NOMO-1 treated with DMSO at 0.1 percent for 48 hours (cell line): Measurements from ENCODE around the gene ARL13A.
A peak's percentile ranks its signal among the peaks of the same experiment; 100 is the strongest.
"Not testable (repeated sequence)": the region's sequence is repeated elsewhere in the genome, so short reads cannot be mapped to it uniquely, and the experiment has no call there.

Experiments
- DNase-seq: peaks from one replicate; lab custom pipeline; 2025; ENCODE audit not compliant: unreplicated experiment; lab: John Stamatoyannopoulos, UW

Gene ARL13A

DNA sequence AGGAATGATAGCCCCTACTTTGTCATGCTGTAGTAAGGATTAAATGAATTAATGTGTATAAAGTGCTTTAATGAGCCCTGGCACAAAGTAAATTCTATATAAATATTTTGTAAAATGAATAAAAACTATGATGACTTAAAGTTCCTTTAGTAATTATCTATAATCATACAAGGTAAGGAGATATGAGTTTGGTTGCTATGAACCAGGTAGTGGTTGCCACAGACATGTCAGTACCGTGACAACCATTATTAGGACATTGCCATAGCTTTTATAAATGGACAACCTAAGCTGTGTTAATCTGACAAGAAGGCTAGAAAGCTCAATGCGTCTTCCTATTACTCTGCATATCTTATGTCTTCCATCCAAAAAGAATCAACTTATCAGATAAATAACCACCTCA, at the start of gene ARL13A:
ARL13A (plus strand) TSS at position 301 of the 400 bp plus-strand sequence. CDS start 3,982 bp downstream, outside the sequence.
- DNase-seq, result no peak

DNA sequence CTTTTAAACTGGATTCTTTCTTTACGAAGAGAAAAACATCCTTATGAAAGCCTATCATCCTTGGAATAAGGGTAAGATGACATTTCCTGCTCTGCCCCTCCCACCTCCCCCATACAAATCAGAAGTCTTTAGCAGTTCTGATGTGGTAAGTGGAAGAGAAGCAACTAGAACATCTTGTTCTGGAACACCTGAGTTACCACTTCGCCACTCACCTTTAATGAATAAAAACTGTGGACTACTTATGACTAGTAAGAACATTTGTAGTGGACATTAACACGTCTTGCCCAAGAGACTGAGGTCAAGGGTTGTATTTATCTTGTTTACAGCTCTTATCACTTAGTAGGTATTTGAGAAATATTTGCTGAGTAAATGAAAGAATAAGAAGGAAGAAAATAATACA, 45.1 kb upstream of the ARL13A start:
- no peak for DNase-seq

DNA sequence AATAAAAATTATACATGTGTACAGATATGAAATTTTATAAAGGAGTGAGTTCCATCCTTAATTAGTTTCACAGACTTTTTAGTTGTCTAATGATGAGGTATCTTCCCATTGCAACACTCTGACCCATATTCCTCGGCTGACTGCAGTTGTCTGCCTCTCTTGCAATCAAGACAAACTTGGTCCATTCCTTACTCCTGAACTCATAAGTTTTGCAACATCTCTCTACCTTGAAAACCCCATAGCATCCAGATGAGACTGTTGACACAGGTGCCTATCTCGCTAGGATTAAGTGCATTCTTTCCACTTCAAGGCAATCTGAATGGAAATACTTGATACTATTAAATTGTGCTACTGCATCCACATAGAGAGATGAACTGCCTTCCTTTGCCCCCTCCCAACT, 43.1 kb upstream of the ARL13A start:
- DNase-seq, result no peak

DNA sequence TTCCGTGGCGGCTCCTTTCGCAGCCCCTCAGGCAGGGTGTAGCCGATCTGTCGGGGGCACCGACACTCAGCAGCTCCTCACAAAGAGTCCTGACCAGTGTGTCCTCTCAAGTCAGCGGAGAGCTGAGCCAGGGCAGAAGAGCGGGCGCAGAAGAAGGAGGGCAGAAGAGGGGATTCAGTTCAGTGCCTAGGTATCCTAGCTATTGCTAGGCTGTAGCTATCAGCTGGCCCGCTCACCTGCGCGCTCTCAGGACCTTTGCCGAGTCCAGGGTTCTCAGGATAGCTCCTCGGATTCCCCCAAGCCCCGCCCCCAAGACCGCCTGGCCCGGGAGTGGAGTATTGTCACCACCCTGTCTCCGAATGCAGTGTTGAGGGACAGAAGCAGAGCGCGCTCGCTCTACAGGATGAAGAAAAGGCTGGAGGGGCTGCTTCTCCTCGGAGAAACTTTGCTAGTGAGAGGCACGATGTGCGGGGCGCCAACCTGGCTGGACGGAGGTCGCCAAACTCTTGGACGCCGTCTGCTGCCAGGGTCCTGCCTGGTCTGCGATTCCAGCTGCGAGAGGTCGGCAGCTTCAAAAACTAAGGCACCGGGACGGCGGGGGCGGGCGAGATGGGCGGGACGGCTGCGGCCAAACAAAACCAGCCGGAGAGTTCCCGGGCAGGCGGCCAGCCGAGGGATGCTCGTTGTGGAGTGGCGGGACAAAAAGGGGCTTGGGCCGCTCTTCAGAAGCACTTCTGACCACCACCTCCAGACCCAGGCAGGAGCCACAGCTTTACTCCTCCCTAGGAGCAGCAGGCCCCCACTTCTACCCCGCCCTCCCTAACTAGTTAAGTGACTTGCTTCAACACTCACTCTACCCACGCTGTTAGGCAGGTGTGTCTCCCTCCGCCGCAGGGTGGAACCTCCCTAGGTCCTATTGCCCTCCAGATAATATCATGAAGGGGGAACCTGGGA, 40.6 kb upstream of the ARL13A start, which contains the start of gene XKRX:
XKRX (minus strand) TSS at position 258 of the 954 bp plus-strand sequence. CDS start 613 bp downstream, outside the sequence.
- no peak for DNase-seq

DNA sequence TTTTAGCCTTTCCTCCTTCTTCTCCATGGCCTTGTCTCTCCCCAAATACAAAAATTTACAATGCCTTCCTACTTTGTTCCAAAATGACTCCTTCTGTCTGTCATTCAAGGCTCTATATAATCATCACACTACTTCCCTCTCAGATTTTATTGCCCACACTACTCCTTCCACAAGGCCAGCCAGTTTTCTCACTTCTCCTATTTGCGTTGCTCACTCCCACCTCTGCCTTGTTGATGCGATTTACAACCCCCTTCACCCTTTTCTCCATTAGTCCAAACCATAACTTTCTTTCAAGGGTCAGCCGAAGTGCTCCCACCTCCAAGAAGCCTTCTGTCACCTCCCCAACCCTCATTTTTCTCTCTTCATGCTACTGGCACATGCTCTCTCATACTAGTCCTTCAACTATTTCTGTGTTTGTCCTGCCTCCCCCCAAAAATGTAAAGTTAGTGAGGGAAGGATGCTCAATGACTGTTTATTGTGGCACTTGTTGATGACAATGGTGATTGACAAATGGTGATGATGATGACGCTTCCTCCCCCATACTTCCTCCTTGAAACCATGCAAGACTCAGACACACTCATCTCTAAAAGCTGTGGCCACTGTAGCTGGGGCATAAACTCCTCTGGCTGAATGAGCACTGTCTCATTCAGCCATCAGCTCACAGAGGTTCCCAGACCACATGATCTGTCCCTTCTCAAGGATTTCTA, 38.1 kb upstream of the ARL13A start:
- DNase-seq, result peak; percentile 34

DNA sequence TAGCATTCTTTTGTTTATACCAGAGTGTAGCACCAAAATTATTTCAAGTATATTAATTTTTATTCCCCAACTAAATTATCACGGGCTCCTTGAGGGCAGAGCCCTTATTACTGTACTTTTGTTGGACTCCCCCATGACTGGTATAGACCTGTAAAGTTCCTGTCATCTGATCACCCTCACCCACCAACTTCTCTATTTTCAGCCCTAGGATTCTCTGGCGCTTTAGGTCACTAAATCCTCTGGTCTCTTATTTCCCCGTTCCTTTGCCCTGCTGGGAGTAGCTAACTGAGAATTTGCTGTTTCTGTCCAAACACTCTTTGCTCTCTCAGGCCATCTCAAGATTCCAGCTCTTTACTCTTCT, 37.6 kb upstream of the ARL13A start:
- peak; percentile 14 for DNase-seq

DNA sequence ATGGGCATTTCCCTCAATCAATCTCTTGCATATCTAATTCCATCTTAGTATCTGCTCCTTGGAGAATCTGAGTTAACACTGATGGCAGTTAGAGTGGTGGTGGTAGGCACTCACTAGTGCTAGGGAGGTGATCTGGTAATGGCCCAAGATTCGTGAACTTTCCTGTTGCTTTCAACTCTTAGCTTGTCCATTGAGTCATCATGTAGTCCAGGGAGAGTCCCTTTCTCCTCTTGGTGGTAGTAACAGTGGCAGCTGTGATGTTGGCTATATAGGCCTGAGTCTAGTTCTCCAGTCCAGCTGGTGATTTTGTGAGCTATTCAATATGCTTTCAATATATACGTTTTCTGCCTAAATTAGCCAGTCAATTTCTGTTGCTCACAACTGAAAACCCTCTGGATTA, 33.7 kb upstream of the ARL13A start:
- no peak for DNase-seq

DNA sequence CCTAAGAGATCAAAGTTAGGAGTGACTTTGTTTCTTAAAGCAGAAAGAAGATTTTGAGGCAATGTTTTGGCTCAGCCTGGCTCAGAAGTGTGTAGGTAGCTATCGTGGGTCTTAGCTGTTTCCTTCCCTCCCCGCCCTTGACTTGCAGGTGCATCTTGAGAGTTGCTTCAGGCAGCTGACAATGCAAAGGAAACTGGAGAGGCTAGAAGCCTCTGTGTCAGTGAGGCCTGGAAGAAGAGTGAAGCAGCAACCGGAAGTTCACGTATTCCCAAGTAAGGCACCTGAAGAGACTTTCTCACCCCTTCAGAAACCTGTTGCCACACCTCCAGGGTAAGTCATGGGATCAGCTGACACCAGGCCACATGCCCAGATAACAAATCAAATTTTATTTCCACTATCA, 30.2 kb upstream of the ARL13A start:
- no peak for DNase-seq

DNA sequence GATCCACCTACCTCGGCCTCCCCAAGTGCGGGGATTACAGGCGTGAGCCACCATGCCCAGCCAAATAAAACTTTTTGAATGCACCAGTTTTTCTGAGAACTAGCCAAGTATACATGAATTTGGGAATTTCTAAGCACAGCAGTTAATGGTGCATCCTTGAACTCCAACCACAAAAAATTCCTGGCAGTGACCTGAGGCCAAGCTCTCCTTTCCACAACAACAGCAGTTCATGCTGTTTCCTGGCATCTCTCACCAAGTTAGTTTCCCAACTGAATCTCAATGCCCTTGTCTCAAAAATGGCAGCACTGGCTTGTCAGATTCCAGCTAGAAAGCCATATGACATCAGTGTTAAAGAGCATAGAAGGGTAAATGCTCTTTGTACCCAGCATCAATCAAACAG, 24.9 kb upstream of the ARL13A start:
- DNase-seq, result no peak

DNA sequence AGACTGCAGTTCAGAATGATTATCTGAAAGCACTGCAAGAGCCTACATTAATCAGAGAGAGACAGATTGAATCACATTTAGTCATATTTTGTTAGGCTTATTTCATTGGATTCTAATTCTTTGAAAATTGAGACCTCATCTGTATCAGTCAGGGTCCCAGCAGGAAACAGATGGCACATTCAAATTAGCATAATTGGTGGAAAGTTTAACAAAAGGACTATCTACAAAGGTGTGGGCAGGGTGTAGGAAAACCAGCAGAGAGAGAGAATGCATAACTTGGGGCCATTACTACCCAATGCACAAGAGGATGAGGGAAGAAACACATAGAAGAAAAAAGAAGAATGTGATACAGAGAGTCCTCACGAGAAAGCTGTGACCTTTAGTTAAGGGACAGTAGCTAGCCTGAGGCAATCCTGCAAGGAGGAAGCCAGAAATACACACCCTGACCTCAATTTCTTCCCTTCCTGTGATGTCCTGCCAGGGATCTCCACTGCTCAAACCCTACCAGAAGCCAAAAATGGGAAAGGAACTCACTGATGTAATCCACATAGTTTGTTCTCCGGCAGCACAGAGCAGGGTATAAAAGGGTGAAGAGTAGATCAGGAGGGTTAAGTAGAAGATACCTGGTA, 23.1 kb upstream of the ARL13A start:
- no peak for DNase-seq

DNA sequence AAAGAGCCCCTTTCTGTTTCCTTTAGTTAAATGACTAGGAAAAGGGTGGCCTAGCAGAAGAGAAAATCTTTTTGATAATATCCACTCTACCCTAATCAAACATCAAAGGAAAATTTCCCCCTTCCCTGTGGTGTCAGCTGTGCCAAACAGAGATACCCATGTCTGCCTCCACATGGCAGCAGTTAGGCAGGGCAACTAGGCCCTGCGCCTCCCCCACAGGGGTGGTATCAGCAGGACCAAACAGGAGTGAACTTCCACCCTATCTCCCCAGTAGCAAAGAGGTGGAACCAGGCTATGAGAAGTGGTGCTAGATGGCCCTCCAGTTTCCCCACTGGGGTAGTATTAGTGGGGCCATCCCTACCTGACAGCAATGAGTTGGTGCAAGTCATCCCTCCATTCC, 21.0 kb upstream of the ARL13A start:
- no peak for DNase-seq

DNA sequence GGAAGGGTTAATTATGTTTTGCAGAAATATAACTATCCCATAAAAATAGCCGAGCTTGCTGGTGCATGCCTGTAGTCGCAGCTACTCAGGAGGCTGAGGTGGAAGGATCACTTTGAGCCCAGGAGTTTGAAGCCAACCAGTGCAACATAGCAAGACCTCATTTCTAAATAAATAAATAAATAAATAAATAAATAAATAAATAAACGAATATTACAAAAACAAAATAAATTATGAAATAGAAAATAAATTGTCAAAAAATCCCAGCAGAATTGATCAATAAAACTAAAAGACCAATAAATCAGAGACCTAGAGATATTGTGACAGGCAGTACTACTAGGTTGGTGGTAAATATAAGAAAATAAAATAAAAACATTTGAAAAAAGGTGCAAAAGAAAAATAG, 6.7 kb upstream of the ARL13A start:
- DNase-seq, result no peak

DNA sequence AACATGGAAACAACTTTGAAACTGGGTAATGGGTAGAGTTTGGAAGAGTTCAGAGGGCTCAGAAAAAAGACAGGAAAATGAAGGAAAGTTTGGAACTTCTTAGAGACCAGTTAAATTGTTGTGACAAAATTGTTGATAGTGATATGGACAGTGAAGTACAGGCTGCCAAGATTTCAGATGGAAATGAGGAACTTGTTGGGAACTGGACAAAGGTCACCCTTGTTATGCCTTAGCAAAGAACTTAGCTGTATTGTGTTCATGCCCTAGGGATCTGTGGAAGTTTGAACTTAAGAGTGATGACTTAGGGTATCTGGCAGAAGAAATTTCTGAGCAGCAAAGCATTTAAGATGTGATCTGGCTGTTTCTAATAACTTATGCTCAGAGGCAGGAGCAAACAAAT, 5.1 kb upstream of the ARL13A start:
- no peak for DNase-seq

DNA sequence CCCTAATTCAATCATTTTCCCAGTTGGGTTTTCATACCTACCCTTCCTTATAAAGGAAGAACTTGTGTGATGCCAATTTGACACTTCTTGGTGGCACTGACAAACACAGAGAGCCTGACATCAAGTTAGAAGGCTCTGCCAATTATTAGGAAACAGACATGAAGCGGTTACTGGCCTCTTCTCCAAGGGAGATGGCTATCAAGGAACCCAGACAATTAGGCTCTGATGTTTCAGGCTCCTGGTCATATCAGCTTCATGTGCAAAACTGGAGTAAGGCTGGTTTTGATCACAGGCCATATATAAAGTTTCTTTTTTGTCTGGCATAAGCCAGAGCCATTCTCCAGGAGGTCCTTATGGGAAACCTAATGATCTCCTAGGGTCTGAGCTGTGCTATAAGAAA, 428 bp downstream of the ARL13A start:
- no peak for DNase-seq

DNA sequence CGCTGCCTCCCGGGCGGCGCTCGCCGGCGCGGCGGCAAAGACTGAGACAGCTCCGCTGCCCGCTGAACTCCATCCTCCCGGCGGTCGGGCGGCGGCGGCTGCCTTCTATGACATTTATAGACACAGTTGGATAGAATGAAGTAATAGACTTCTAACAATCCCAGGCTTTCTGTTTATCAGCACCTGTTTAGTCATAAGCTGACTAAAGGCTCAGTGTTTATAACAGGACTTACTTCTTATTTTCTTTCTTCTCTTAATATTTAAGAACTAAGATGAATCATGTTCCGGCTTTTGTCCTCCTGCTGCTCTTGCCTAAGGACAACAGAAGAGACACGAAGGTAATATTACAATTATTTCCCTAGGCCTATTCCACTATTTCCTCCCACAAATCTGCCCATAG, 3.9 kb downstream of the ARL13A start:
- DNase-seq, result no peak

DNA sequence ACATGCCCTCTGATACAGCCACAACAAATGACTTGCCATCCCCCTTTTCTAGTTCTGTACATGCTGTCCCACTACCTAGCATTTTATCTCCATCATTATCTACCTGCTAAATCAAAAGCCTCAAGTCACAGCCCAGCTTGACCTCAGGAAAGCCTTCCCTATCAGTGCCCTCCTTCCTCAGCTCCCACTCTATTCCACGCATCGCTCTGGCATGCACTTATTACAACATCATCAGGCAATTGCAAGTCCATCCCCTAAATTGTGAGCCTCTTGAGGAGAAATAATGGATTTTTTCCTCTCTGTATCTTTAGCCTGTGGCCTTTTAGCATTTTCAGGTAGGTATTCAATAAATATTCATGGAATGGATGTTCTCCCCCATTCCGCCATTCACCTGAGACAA, 5.7 kb downstream of the ARL13A start:
- no peak for DNase-seq

DNA sequence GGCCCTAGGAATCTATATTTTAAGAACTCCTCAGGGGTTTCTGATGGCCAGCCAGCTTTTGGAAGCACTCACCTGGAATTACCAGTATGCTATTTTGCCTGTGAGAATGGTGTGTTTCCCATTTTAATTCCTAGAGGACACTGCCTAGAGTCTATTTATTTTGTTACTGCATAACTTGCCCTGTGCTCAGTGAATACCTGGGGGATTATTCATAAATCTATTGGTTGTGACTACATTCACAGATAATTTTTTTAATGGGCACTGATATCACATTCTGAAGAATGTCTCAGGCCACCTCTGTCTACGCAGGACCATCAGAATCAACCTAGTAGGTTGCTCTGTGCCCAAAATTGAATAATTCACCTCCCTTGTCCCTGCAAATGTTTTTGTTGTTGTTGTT, 6.7 kb downstream of the ARL13A start:
- no peak for DNase-seq

DNA sequence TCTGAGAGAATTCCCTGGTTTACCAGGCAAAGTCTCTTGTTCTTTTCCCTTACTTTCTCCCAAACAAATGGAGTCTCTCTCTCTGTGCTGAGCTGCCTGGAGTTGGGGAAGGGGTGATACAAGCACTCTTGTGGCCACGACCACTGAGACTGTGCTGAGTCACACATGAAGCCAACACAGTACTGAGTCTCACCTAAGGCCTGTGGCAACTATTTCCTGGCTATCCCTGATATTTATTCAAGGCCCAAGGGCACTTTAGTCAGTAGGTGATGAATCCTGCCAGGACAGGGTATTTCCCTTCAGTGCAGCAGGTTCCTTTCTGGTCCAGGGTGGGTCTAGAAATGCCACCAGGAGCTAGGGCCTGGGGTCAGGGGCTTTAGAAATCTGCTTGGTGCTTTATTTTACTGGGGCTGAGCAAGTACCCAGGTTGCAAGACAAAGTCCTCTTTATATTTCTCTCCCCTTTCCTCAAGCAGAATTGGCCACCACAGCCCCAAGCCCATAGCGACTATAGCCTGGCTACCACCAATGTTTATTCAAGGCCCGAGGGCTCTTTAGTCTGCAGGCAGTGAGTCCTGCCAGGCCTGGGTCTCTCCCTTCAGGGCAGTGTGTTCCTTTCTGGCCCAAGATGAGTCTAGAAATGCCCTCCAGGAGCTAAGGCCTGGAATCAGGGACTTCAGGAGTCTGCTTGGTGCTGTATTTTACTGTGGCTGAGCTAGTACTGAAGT, 10.5 kb downstream of the ARL13A start:
- DNase-seq, result no peak

DNA sequence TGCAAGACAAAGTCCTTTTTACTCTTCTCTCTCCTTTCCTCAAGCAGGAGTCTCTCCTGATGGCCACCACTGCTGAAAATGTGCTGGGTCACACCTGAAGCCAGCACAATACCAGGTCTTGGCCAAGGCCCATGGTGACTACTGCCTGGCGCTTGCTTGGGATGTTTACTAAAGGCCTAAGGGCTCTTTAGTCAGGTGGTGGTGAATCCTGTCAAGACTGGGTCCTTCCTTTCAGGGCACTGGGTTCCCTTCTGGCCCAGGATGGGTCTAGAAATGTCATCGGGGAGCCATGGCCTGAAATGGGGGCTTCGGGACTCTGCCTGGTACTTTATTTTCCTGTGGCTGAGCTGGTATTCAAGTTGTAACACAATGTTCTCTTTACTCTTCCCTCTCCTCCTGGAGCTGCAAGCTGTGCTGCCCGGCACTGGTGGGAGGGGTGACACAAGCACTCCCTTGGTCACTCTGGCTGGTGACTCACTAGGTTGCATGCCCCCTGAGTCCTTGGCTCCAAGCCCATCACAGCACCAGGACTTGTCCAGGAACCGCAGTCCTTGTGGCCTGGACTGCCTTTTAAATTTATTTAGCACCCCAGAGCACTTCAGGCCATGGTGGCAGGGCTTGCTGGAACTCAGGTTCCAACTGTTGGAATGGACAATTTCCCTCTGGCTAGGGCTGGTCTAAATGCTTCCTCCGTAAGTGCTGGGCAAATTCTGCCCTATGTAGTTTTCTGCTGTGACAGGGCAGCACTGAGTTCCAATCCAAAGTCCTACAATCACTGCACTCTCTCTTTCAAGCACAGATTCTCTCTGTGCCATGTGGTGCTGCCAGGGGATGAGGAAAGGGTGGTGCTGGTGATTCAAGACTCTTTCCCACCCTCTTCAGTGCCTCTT, 11.3 kb downstream of the ARL13A start:
- no peak for DNase-seq

DNA sequence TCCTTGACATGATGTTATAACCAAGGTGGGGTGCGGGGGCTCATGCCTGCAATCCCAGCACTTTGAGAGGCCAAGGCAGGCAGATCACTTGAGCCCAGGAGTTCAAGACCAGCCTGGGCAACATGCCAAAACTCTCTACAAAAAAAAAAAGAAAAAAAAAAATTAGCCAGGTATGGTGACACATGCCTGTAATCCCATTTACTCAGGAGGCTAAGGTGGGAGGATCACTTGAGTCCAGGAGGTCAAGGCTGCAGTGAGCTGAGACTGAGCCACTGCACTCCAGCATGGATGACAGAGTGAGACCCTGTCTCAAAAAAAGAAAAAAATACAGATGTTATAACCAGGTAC, 12.0 kb downstream of the ARL13A start:
- DNase-seq, result not testable (repeated sequence)
